GM13976 (cell line): Measurements from ENCODE around the gene ZNF440.
A peak's percentile ranks its signal among the peaks of the same experiment; 100 is the strongest.
"Not testable (repeated sequence)": the region's sequence is repeated elsewhere in the genome, so short reads cannot be mapped to it uniquely, and the experiment has no call there.

Source experiments
- DNase-seq: peaks from one replicate; pipeline ENCODE4 v3.0.0; 2012; ENCODE audit warnings: low spot score
- in situ Hi-C: fragments of 300-500 bp; cut with MboI; formaldehyde crosslinking; loops from one replicate; pipeline ENCODE4 v1.12.0; 2022; ENCODE audit warnings: low sequenced_read_pairs, mixed read lengths, inconsistent platforms; ENCODE audit not compliant: unreplicated experiment
- TF ChIP-seq, protein P1 (sequence below): IDR thresholded peaks from 2 replicates; pipeline ENCODE4 v1.5.1; 2012; ENCODE audit warnings: borderline replicate concordance, mild to moderate bottlenecking; ENCODE audit not compliant: insufficient read depth; ENCODE audit errors: extremely low read depth, missing control alignments, control extremely low read depth

The ZNF440 gene

DNA sequence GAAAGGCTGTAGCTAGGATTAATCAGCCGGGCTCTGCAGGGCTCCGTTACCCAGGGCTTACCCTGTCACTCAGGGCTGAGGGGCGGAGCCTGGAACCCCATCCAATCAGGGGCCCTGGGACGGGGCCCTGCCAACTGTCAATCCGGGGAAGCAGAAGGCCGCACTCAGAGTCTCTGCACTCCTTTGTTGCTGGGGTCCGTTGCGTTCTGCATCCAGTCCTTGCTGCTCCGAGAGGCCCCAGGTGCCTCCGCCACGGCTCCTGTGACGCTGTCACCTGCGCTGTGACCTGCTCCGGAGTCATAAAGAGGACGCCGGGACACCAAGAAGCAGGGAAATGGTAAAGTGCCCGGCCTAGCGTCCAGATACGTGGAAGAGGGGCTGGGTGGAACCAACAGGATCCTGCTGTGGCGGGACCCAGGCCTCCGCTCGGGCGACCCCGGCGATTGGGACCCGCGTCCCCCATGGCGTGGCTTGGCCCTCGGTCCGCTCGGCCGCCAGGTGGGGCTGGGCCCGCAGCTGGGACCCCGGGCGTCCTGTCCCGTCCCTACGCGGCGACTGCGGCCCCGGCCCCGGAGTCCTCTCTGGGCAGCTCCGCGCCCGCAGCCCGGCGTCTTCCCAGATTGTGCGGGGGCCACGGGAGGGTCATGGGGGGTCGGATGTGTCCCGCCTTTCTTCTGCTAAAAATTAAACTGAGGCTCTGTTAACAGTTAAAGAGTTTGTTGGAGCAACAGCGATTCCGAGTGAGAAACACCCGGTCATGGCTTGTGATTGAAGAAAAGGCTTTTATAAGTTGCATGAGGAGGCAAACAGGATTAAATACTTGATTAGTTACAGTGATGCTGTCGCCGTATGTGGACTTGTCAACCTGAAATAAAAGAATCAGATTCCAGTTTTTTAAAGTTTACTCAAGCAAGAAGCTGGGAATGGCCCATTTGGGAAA, 15.4 kb upstream of the ZNF440 start, which contains the start of gene ZNF491:
TSS of gene ZNF491 (plus strand) at position 133 of the 940 bp plus-strand sequence. CDS start 7,431 bp downstream, outside the sequence.
- DNase-seq, result peak; percentile 97
- in situ Hi-C loops, result no loop called here
- TF ChIP-seq, protein P1, sequence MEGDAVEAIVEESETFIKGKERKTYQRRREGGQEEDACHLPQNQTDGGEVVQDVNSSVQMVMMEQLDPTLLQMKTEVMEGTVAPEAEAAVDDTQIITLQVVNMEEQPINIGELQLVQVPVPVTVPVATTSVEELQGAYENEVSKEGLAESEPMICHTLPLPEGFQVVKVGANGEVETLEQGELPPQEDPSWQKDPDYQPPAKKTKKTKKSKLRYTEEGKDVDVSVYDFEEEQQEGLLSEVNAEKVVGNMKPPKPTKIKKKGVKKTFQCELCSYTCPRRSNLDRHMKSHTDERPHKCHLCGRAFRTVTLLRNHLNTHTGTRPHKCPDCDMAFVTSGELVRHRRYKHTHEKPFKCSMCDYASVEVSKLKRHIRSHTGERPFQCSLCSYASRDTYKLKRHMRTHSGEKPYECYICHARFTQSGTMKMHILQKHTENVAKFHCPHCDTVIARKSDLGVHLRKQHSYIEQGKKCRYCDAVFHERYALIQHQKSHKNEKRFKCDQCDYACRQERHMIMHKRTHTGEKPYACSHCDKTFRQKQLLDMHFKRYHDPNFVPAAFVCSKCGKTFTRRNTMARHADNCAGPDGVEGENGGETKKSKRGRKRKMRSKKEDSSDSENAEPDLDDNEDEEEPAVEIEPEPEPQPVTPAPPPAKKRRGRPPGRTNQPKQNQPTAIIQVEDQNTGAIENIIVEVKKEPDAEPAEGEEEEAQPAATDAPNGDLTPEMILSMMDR, result peak; percentile 42

DNA sequence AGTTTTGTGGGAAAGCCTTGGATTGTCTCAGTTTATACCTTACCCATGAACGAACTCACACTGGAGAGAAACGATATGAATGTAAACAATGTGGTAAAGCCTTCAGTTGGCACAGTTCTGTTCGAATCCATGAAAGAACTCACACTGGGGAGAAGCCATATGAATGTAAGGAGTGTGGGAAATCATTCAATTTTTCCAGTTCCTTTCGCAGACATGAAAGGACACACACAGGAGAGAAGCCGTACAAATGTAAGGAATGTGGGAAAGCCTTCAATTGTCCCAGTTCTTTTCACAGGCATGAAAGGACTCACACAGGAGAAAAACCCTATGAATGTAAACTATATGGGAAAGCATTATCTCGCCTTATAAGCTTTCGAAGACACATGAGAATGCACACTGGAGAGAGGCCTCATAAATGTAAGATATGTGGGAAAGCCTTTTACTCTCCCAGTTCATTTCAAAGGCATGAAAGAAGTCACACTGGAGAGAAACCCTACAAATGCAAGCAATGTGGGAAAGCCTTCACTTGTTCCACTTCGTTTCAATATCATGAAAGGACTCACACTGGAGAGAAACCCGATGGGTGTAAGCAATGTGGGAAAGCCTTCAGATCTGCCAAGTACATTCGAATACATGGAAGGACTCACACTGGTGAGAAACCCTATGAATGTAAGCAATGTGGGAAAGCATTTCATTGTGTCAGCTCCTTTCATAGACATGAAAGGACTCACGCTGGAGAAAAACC, 7.5 kb upstream of the ZNF440 start:
- in situ Hi-C loops, result no loop called here
- DNase-seq, result no peak
- TF ChIP-seq, protein P1, result no peak

DNA sequence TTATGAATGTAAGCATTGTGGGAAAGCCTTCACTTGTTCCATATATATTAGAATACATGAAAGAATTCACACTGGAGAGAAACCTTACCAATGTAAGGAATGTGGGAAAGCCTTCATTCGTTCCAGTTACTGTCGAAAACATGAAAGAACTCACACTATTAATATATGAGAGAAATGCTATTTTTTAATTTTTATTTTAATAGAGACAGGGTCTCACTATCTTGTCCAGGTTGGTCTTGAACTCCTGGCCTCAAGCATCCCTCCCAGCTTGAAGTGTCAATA, 7.0 kb upstream of the ZNF440 start:
- DNase-seq, result no peak
- in situ Hi-C loops, result no loop called here
- TF ChIP-seq, protein P1, result no peak

DNA sequence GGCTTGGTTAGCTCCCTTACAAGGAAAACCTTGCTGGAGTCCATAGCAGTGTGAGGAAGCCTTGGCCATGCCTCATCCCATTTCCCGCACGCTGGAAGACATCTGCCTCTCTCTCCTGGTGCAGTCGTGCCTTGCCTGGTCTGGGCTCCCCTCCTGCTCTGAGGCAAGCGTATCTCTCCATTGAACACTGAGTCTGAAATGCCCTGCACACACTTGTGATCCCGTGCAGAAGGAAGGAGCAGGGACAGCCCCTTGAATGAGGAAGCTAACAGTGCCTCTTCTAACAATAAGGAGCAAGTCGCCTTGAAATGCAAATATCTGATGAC, 407 bp upstream of the ZNF440 start:
- in situ Hi-C loops, result no loop called here
- TF ChIP-seq, protein P1, result no peak
- no peak for DNase-seq

DNA sequence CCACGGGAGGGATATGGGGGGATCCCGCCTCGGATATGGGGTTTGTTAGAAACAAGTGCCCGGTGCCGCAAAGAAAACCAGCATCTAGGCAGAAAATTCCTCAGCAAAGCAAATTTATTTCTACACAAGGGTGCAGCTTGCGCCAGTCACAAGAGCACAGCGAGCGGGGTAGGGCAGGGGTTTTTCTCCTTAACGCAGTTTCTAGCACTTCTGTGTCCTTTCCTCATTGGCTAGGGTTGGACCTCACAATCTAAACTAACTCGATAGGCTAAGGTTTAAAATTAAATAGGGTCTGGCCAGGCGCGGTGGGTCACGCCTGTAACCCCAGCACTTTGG, 595 bp downstream of the ZNF440 start:
- TF ChIP-seq, protein P1, result no peak
- DNase-seq, result no peak
- in situ Hi-C loops, result no loop called here

DNA sequence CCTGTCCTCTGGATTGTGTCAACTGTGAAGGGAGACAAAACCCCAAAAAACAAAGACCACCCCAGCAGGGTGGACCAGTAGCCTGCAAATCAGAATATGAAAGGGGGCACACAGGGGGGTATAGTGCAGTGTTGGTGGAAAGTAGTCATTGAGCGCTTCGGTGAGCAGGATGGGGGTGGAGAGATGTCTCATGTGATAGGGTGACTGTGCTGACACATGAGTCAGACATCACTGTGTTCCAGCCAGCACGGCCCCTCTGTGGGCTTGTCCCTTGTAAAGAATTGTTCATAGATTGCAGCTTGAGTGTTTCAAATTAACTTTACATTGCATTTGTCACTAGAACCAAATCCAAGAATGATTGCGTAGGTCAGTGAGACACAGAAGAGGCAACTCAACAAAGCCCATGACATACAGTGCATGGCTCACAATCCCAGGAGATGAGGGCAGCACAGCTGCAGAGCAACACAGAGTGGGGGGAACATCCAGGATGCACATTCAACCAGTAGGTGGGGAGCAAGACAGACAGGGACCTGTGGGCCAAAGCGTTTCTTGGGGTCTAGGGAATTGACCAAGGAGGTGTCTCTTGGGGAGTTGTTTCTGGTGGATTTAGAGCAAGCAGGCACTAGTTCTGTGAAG, 7.5 kb downstream of the ZNF440 start:
- in situ Hi-C loops, result no loop called here
- TF ChIP-seq, protein P1, result no peak
- DNase-seq, result no peak

DNA sequence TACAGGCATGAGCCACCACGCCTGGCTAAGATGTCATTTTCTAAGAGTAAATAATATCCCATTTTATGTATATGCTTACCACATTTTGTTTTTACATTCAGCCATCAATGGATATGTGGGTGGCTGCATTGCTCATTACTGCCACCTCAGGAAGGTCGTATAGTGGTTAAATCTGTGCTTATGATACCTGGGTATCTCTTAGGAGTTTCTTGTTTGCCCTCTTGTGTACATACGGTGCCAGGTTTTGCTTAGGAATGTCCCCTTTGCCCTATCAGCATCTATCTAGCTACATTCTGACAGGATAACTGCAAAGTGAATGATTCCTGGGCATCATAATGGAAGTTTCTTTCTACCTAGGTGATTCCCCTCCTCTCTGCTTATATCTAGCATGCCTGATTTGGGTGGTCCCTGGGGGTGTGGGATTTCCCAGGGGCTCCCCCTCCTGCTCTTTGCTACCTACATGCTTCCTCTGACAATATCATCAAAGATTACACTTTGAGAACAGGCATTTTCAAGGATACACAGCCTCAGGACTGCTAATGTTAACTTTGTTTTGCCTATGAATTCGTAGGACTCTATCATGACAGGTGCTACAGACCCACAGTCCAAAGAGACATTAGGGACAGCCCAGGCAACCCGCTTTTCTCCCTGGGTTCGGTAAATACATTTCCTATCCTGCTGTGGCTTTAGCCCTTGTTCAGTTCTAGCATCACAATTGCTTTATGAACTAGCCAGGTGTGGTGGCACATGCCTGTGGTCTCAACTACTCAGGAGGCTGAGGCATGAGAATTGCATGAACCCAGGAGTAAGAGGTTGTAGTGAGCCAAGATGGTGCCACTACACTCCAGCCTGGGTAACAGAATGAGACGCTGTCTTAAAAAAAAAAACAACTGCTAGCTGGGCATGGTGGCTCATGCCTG, 15.1 kb downstream of the ZNF440 start:
- DNase-seq, in situ Hi-C loops: not testable (repeated sequence)
